HepG2 (cell line): ENCODE results near the gene CLNS1A.

Source experiments
- EP300 ChIP-seq, 3 experiments: sonication (generic) in 1 of 3; formaldehyde crosslinking in 1 of 3; IDR thresholded peaks; 2 replicates each; pipeline versions ENCODE4 v1.5.1 to v1.6.1; 2011 to 2020; ENCODE audit warnings: low read depth in 2 of 3, low read length in 2 of 3, borderline replicate concordance in 1 of 3, improper control_type of control experiment in 1 of 3, mild to moderate bottlenecking in 1 of 3, missing genetic modification reagents in 1 of 3, moderate library complexity in 1 of 3
- ETV5 ChIP-seq: IDR thresholded peaks from 2 replicates; pipeline ENCODE4 v1.6.1; 2018; ENCODE audit warnings: missing biosample characterization, missing genetic modification reagents, inconsistent platforms, borderline replicate concordance
- HDAC6 ChIP-seq: fragments of 200-600 bp; sonication (generic); IDR thresholded peaks from 2 replicates; pipeline ENCODE4 v1.7.0; 2017; ENCODE audit warnings: mild to moderate bottlenecking, antibody characterized with exemption, low read length, low read depth
- IRF2 ChIP-seq: IDR thresholded peaks from 2 replicates; pipeline ENCODE4 v1.6.1; 2018; ENCODE audit warnings: missing genetic modification reagents, missing compliant biosample characterization
- MYNN ChIP-seq: sonication (generic); formaldehyde crosslinking; IDR thresholded peaks from 2 replicates; pipeline ENCODE4 v1.4.0; 2020; ENCODE audit warnings: mild to moderate bottlenecking, low read depth, missing genetic modification reagents
- SNAPC2 ChIP-seq: sonication (generic); formaldehyde crosslinking; IDR thresholded peaks from 2 replicates; pipeline ENCODE4 v1.8.1; 2022; ENCODE audit warnings: mild to moderate bottlenecking, missing genetic modification reagents
- TCF7 ChIP-seq: sonication (generic); IDR thresholded peaks from 2 replicates; pipeline ENCODE4 v1.6.1; 2016; ENCODE audit warnings: antibody characterized with exemption, low read depth
- ZNF3 ChIP-seq: IDR thresholded peaks from 2 replicates; pipeline ENCODE4 v1.7.0; 2017; ENCODE audit warnings: inconsistent platforms
- ZNF720 ChIP-seq: sonication (generic); formaldehyde crosslinking; IDR thresholded peaks from 2 replicates; pipeline ENCODE4 v1.4.0; 2020; ENCODE audit warnings: missing genetic modification reagents
- TF ChIP-seq, protein P1 (sequence below): sonication (generic); formaldehyde crosslinking; IDR thresholded peaks from 2 replicates; pipeline ENCODE4 v1.5.0; 2020; ENCODE audit warnings: missing genetic modification reagents, mild to moderate bottlenecking, borderline replicate concordance
- TF ChIP-seq, protein P2 (sequence below): sonication (generic); formaldehyde crosslinking; IDR thresholded peaks from 2 replicates; pipeline ENCODE4 v1.5.0; 2020; ENCODE audit warnings: mild to moderate bottlenecking, missing genetic modification reagents, moderate library complexity

DNA sequence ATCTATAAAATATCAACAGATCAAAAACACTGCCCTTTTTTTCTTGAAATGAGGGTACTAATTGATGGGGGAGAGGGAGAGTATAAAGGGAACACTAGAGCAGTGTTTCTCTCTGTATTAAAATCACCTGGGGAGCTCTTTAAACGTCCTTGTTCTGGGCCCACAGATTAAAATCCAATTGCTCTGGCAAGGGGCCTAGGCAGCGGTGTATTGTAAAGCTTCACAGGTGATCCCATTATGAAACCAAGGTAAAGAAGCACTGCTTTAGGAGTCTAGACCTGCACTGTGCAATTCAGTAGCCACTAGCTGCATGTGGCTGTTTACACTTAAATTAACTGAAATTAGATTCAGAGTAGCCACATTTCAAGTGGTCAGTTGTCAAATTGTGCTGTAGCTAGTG, 44.9 kb downstream of the CLNS1A start:
- TF ChIP-seq ETV5 (CRISPR knock-in tag) (no peak), ZNF3 (CRISPR knock-in tag) (no peak), ZNF720 (CRISPR knock-in tag) (no peak), HDAC6 (no peak), IRF2 (CRISPR knock-in tag) (no peak), SNAPC2 (CRISPR knock-in tag) (no peak), MYNN (no peak), EP300 (IDR thresholded peaks at IDR 0.05; ENCODE audit: low read depth in 2 of 2, low read length in 2 of 2) (no peak), EP300 (CRISPR knock-in tag; IDR thresholded peaks at IDR 0.05; ENCODE audit: borderline replicate concordance) (no peak), TCF7 (no peak)
- TF ChIP-seq, protein P1, sequence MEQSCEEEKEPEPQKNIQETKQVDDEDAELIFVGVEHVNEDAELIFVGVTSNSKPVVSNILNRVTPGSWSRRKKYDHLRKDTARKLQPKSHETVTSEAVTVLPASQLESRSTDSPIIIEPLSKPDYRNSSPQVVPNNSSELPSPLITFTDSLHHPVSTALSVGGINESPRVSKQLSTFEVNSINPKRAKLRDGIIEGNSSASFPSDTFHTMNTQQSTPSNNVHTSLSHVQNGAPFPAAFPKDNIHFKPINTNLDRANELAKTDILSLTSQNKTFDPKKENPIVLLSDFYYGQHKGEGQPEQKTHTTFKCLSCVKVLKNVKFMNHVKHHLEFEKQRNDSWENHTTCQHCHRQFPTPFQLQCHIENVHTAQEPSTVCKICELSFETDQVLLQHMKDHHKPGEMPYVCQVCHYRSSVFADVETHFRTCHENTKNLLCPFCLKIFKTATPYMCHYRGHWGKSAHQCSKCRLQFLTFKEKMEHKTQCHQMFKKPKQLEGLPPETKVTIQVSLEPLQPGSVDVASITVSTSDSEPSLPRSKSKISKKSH: no peak
- TF ChIP-seq, protein P2, sequence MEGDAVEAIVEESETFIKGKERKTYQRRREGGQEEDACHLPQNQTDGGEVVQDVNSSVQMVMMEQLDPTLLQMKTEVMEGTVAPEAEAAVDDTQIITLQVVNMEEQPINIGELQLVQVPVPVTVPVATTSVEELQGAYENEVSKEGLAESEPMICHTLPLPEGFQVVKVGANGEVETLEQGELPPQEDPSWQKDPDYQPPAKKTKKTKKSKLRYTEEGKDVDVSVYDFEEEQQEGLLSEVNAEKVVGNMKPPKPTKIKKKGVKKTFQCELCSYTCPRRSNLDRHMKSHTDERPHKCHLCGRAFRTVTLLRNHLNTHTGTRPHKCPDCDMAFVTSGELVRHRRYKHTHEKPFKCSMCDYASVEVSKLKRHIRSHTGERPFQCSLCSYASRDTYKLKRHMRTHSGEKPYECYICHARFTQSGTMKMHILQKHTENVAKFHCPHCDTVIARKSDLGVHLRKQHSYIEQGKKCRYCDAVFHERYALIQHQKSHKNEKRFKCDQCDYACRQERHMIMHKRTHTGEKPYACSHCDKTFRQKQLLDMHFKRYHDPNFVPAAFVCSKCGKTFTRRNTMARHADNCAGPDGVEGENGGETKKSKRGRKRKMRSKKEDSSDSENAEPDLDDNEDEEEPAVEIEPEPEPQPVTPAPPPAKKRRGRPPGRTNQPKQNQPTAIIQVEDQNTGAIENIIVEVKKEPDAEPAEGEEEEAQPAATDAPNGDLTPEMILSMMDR (CRISPR knock-in tag): no peak
